A549 (cell line): ENCODE data around the gene LEKR1. TPM values are rescaled to one million over a fixed set of nuclear protein-coding genes. Genes with fewer than 3 reads are reported as not detected.

Experiments
- ATOH8 ChIP-seq: fragments of 250-450 bp; sonication (Bioruptor Pico); IDR thresholded peaks from 2 replicates; pipeline ENCODE4 v1.5.0; 2020; ENCODE audit warnings: low read depth, mild to moderate bottlenecking, moderate library complexity
- BCL3 ChIP-seq: fragments of >200 bp; sonication (Bioruptor Twin); formaldehyde crosslinking; IDR thresholded peaks from 3 replicates; pipeline ENCODE4 v1.6.1; 2016
- CBX2 ChIP-seq: fragments of 200-600 bp; sonication (generic); IDR thresholded peaks from 2 replicates; pipeline ENCODE4 v1.6.1; 2016; ENCODE audit warnings: low read depth, mild to moderate bottlenecking, borderline replicate concordance
- CEBPB ChIP-seq, 2 experiments: fragments of >200 bp in 1 of 2; sonication (Bioruptor Twin) in 1 of 2; formaldehyde crosslinking in 1 of 2; IDR thresholded peaks; 2 replicates each; pipeline ENCODE4 v1.6.1; 2012 to 2016
- CHD2 ChIP-seq: fragments of 150-350 bp; IDR thresholded peaks from 2 replicates; pipeline ENCODE4 v1.6.1; 2014; ENCODE audit warnings: low read length; ENCODE audit not compliant: partially characterized antibody
- EHF ChIP-seq: fragments of 250-450 bp; sonication (Bioruptor Pico); IDR thresholded peaks from 2 replicates; pipeline ENCODE4 v1.5.0; 2020; ENCODE audit warnings: mild to moderate bottlenecking
- ESRRA ChIP-seq: fragments of 150-350 bp; IDR thresholded peaks from 2 replicates; pipeline ENCODE4 v1.6.1; 2014; ENCODE audit warnings: mild to moderate bottlenecking, low read length, borderline replicate concordance
- FOSB ChIP-seq: fragments of 250-450 bp; sonication (Bioruptor Pico); IDR thresholded peaks from 2 replicates; pipeline ENCODE4 v1.5.0; 2020; ENCODE audit warnings: mild to moderate bottlenecking, moderate library complexity
- FOSL2 ChIP-seq, 2 experiments: fragments of 450-650 bp in 1 of 2; fragments of >200 bp in 1 of 2; sonication (Bioruptor Twin) in 1 of 2; formaldehyde crosslinking; IDR thresholded peaks; 2 replicates each; pipeline versions ENCODE4 v1.5.0 to v1.6.1; 2016 to 2020; ENCODE audit warnings: mild to moderate bottlenecking in 1 of 2, moderate library complexity in 1 of 2
- FOXS1 ChIP-seq: fragments of 250-450 bp; sonication (Bioruptor Pico); IDR thresholded peaks from 2 replicates; pipeline ENCODE4 v1.5.0; 2020; ENCODE audit warnings: mild to moderate bottlenecking, moderate library complexity
- HDAC2 ChIP-seq: fragments of 200-600 bp; sonication (generic); IDR thresholded peaks from 2 replicates; pipeline ENCODE4 v1.6.1; 2016
- HEYL ChIP-seq: fragments of 250-450 bp; sonication (Bioruptor Pico); IDR thresholded peaks from 2 replicates; pipeline ENCODE4 v1.8.0; 2021; ENCODE audit warnings: mild to moderate bottlenecking, moderate library complexity
- HMGXB4 ChIP-seq: fragments of 250-450 bp; sonication (Bioruptor Pico); IDR thresholded peaks from 2 replicates; pipeline ENCODE4 v1.5.0; 2021; ENCODE audit warnings: mild to moderate bottlenecking, moderate library complexity, borderline replicate concordance
- HOXA7 ChIP-seq: fragments of 250-450 bp; sonication (Bioruptor Pico); IDR thresholded peaks from 2 replicates; pipeline ENCODE4 v1.5.0; 2020; ENCODE audit warnings: mild to moderate bottlenecking, moderate library complexity
- HOXB5 ChIP-seq: fragments of 250-450 bp; sonication (Bioruptor Pico); IDR thresholded peaks from 2 replicates; pipeline ENCODE4 v1.5.0; 2020; ENCODE audit warnings: mild to moderate bottlenecking, moderate library complexity
- JUNB ChIP-seq: fragments of >200 bp; sonication (Bioruptor Twin); formaldehyde crosslinking; IDR thresholded peaks from 2 replicates; pipeline ENCODE4 v1.6.1; 2016
- KDM1A ChIP-seq: fragments of 200-600 bp; sonication (generic); IDR thresholded peaks from 2 replicates; pipeline ENCODE4 v1.6.1; 2016; ENCODE audit warnings: low read depth, mild to moderate bottlenecking
- MAX ChIP-seq: IDR thresholded peaks from 2 replicates; pipeline ENCODE4 v1.6.1; 2012
- MYC ChIP-seq: IDR thresholded peaks from 2 replicates; pipeline ENCODE4 v1.6.1; 2012; ENCODE audit warnings: mild to moderate bottlenecking, inconsistent platforms, low read length, improper control_type of control experiment, borderline replicate concordance
- NPAS2 ChIP-seq: fragments of 250-450 bp; sonication (Bioruptor Pico); IDR thresholded peaks from 2 replicates; pipeline ENCODE4 v1.8.0; 2022; ENCODE audit warnings: mild to moderate bottlenecking, moderate library complexity, borderline replicate concordance
- NR3C1 ChIP-seq: fragments of >200 bp; sonication (Bioruptor Twin); formaldehyde crosslinking; IDR thresholded peaks from 3 replicates; pipeline ENCODE4 v1.6.1; 2017
- PBX3 ChIP-seq: IDR thresholded peaks from 2 replicates; pipeline ENCODE4 v1.6.1; 2012
- PHF8 ChIP-seq: fragments of 200-600 bp; sonication (generic); IDR thresholded peaks from 2 replicates; pipeline ENCODE4 v1.6.1; 2016; ENCODE audit warnings: low read depth, mild to moderate bottlenecking, antibody characterized with exemption, moderate library complexity, borderline replicate concordance
- POLR2A ChIP-seq: IDR thresholded peaks from 2 replicates; pipeline ENCODE4 v1.6.1; 2012; ENCODE audit warnings: mild to moderate bottlenecking, low read length
- POLR2AphosphoS2 ChIP-seq: conservative IDR thresholded peaks from 2 replicates; pipeline ENCODE4 v1.6.1; 2012; ENCODE audit warnings: low read length, improper control_type of control experiment, inconsistent platforms
- RAD21 ChIP-seq, 2 experiments: fragments of >200 bp in 1 of 2; sonication (Bioruptor Twin) in 1 of 2; formaldehyde crosslinking in 1 of 2; IDR thresholded peaks in 1 of 2; conservative IDR thresholded peaks in 1 of 2; 2 replicates in 1 of 2; 3 replicates in 1 of 2; pipeline ENCODE4 v1.6.1; 2012 to 2018; ENCODE audit warnings: inconsistent platforms in 1 of 2
- RCOR1 ChIP-seq: fragments of 150-350 bp; IDR thresholded peaks from 2 replicates; pipeline ENCODE4 v1.6.1; 2014; ENCODE audit warnings: antibody characterized with exemption, low read length, low read depth
- RFX5 ChIP-seq: fragments of 450-650 bp; IDR thresholded peaks from 2 replicates; pipeline ENCODE4 v1.7.1; 2014; ENCODE audit warnings: antibody characterized with exemption, mild to moderate bottlenecking, moderate library complexity
- RNF2 ChIP-seq: fragments of 200-600 bp; sonication (generic); IDR thresholded peaks from 2 replicates; pipeline ENCODE4 v1.6.1; 2016; ENCODE audit warnings: low read depth, mild to moderate bottlenecking, antibody characterized with exemption, moderate library complexity, borderline replicate concordance
- SMC3 ChIP-seq: fragments of >200 bp; sonication (Bioruptor Twin); formaldehyde crosslinking; IDR thresholded peaks from 3 replicates; pipeline ENCODE4 v1.6.1; 2018; ENCODE audit warnings: inconsistent platforms
- SREBF2 ChIP-seq: fragments of 450-650 bp; IDR thresholded peaks from 2 replicates; pipeline ENCODE4 v1.6.1; 2014; ENCODE audit warnings: mild to moderate bottlenecking, moderate library complexity
- ZC3H11A ChIP-seq: fragments of 450-650 bp; IDR thresholded peaks from 2 replicates; pipeline ENCODE4 v1.6.1; 2014; ENCODE audit warnings: antibody characterized with exemption, mild to moderate bottlenecking
- ZNF302 ChIP-seq: fragments of 250-450 bp; sonication (Bioruptor Pico); IDR thresholded peaks from 2 replicates; pipeline ENCODE4 v1.9.0; 2021; ENCODE audit warnings: inconsistent platforms, mild to moderate bottlenecking, moderate library complexity
- ZSCAN20 ChIP-seq: fragments of 250-450 bp; sonication (Bioruptor Pico); IDR thresholded peaks from 2 replicates; pipeline ENCODE4 v1.8.0; 2022; ENCODE audit warnings: mild to moderate bottlenecking, moderate library complexity
- polyA plus RNA-seq, 4 experiments: library from polyadenylated mRNA; depleted of rRNA in 3 of 4; stranded (reverse); fragments of >200 nt; fragmentation: RNase III in 1 of 4; extraction: RNeasy Plus Mini Kit Qiagen cat#74134 plus additional on column Dnase treatment in 1 of 4; gene quantifications; 2 replicates in 3 of 4; 3 replicates in 1 of 4; pipeline ENCODE4 v1.2.3, GENCODE V29; 2011 to 2017
- TF ChIP-seq, protein P1 (sequence below): fragments of 450-650 bp; IDR thresholded peaks from 2 replicates; pipeline ENCODE4 v1.6.1; 2014; ENCODE audit warnings: antibody characterized with exemption

LEKR1 gene
- polyA plus RNA-seq, 2 of the 4 experiments (the other 2 are of a cell fraction): 1.3 to 1.4 TPM

DNA sequence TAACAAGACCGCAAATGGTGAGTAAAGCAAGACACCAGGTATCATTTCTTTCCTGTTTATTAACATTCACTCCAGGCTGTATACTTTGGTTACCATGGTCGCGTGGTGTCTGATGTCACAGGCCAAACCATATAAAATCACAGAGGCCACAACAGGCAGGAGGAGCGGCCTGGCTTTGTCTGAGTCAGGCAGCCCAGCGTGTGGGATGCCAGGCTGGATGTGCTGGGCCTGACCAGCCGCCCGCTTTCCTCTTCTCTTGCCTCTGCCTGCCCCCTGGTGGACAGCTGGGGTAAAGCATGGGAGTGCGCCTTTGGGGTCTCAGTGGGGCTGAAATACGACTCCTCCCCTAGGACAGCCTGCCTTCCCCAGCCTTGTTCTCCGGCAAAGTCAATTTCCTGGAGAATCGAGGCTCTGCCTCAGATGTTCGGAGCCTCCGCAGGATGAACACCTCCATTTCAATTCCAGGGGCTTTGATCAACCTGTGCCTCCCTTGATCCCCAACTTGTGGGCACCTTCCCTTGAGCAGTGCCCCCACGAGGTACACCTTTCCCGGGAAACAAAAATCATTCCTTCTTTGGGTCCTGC, 255.6 kb downstream of the LEKR1 start (continued):
- TF ChIP-seq BCL3 (no peak), PBX3 (no peak), RAD21 (conservative IDR thresholded peaks at IDR 0.05 in 1 of 2, IDR thresholded peaks at IDR 0.05 in 1 of 2) (peak; percentile 98), ESRRA (no peak; the same call in 1 of the 2 replicates), RFX5 (no peak), RNF2 (no peak), POLR2AphosphoS2 (no peak), HMGXB4 (CRISPR knock-in tag) (no peak), HOXB5 (CRISPR knock-in tag) (no peak), JUNB (no peak), KDM1A (no peak), SMC3 (peak; percentile 97), CEBPB (IDR thresholded peaks at IDR 0.05) (no peak), RCOR1 (no peak), FOSL2 (IDR thresholded peaks at IDR 0.05) (no peak; the same call in 1 of the 2 replicates), FOSL2 (CRISPR knock-in tag; IDR thresholded peaks at IDR 0.05) (peak; percentile 62), CBX2 (no peak), HOXA7 (no peak), HDAC2 (no peak), MYC (no peak), POLR2A (no peak), ZSCAN20 (CRISPR knock-in tag) (no peak), SREBF2 (no peak), HEYL (no peak), FOSB (CRISPR knock-in tag) (no peak), ZNF302 (no peak), EHF (no peak), CHD2 (no peak), PHF8 (no peak), NR3C1 (no peak), FOXS1 (no peak), MAX (peak; percentile 62), ZC3H11A (no peak), NPAS2 (CRISPR knock-in tag) (no peak), ATOH8 (CRISPR knock-in tag) (no peak)
- TF ChIP-seq, protein P1, sequence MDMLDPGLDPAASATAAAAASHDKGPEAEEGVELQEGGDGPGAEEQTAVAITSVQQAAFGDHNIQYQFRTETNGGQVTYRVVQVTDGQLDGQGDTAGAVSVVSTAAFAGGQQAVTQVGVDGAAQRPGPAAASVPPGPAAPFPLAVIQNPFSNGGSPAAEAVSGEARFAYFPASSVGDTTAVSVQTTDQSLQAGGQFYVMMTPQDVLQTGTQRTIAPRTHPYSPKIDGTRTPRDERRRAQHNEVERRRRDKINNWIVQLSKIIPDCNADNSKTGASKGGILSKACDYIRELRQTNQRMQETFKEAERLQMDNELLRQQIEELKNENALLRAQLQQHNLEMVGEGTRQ: no peak
